Ovary (tissue), 9 donors: ENCODE data around the gene LRRC49. TPM values are rescaled to one million over a fixed set of nuclear protein-coding genes. Genes with fewer than 3 reads are reported as not detected.

Experiments
- DNase-seq, 5 donors: peaks; one replicate each; pipeline ENCODE4 v3.0.0-alpha.2; 2019 to 2020
- H3K27ac ChIP-seq, 2 donors: fragments of 200-600 bp; one replicate each; pipeline versions ENCODE4 v1.5.1 to v1.8.0; 2019 to 2022
- H3K27me3 ChIP-seq: fragments of 200-600 bp; one replicate; pipeline ENCODE4 v1.8.0; 2022
- H3K36me3 ChIP-seq: fragments of 200-600 bp; sonication (generic); one replicate; pipeline ENCODE4 v1.5.1; 2019
- H3K4me1 ChIP-seq: one replicate; pipeline ENCODE4 v1.8.1; 2013; ENCODE audit warnings: mild to moderate bottlenecking, moderate library complexity; ENCODE audit not compliant: insufficient read depth
- H3K4me3 ChIP-seq: fragments of 200-600 bp; sonication (generic); one replicate; pipeline ENCODE4 v1.5.1; 2017
- H3K9me3 ChIP-seq, 2 donors: fragments of 200-600 bp in 1 of 2; sonication (generic) in 1 of 2; one replicate each; pipeline versions ENCODE4 v1.5.1 to v1.8.1; 2013 to 2019; ENCODE audit warnings: mild to moderate bottlenecking in 1 of 2, moderate library complexity in 1 of 2
- CTCF ChIP-seq, 3 donors: fragments of 450-650 bp in 2 of 3; fragments of 200-600 bp in 1 of 3; IDR thresholded peaks; one replicate each; pipeline versions ENCODE4 v1.5.1 to v1.8.0; 2016 to 2022; ENCODE audit warnings: antibody characterized with exemption in 3 of 3, mild to moderate bottlenecking in 1 of 3
- EP300 ChIP-seq: sonication (generic); formaldehyde crosslinking; IDR thresholded peaks from one replicate; pipeline ENCODE4 v1.6.1; 2017; ENCODE audit warnings: antibody characterized with exemption
- POLR2A ChIP-seq: fragments of 450-650 bp; IDR thresholded peaks from one replicate; pipeline ENCODE4 v1.6.1; 2017; ENCODE audit warnings: antibody characterized with exemption, mild to moderate bottlenecking, moderate library complexity
- WGBS, 3 donors: extraction: QIAGEN DNeasy Blood & Tissue Kit in 1 of 3; methylation state at CpG; one replicate each; pipeline versions ENCODE4 v1.1.5 to v1.1.7; 2013 to 2017; 5-methylcytosine and 5-hydroxymethylcytosine counted together
- intact Hi-C, 4 donors: fragments of 100-400 bp; cut with DNase I; formaldehyde crosslinking; loops; one replicate each; pipeline versions ENCODE4 v1.11.0 to v1.15.1; 2022 to 2023
- polyA plus RNA-seq, 2 donors: library from polyadenylated mRNA; stranded (reverse); fragments of 200-250 nt in 1 of 2; fragments of 350-450 nt in 1 of 2; fragmentation: Illumina TruSeq in 1 of 2; extraction: RNeasy Lipid Tissue Mini Kit (QIAGEN cat#74804) in 1 of 2; gene quantifications; one replicate each; pipeline ENCODE4 v1.2.3, GENCODE V29; 2013 to 2014
- total RNA-seq, 7 donors: library from RNA; depleted of rRNA in 2 of 7; stranded (reverse); fragments of >200 nt in 2 of 7; fragmentation: NEBNext Ultra II Directional in 3 of 7; extraction: Animal tissue kit (Norgen Biotek cat#: 25700) in 3 of 7; gene quantifications; one replicate each; pipeline versions ENCODE4 v1.1.0 to v1.2.4, GENCODE V29; 2016 to 2023
- donor health status: DM: no; HTN: no; CAD: no; lungs with moderate emphysema.
- donor health status: DM: no; HTN: no; CAD: no.
- donor health status: Bipolar disorder and iron deficiency.
- donor health status: DM: yes; HTN: yes; CAD: no.
- donor health status: DM: no; HTN: no; CAD: no.
- donor health status: DM: yes; HTN: yes; CAD: no.

LRRC49 gene
- total and polyA plus RNA-seq, 9 donors = 11.9 to 34.6 (median 16.1) TPM

GRCh38 chr15:70852501-70853317, 39.9 kb upstream of the LRRC49 start:
- Histone ChIP-seq H3K4me3 (peak overlapping the region; percentile 83), H3K27me3 (no peaks in the 10 kb centered on the region), H3K4me1 (peaks cover 7% of the 10 kb centered on the region), H3K27ac (peak overlapping the region; percentile 87 to 97), H3K36me3 (no peaks in the 10 kb centered on the region), H3K9me3 (no peaks in the 10 kb centered on the region)
- DNase-seq = no peak
- TF ChIP-seq POLR2A (no peak), CTCF (IDR thresholded peaks at IDR 0.05) (no peak), EP300 (no peak)
- intact Hi-C loops = no loop called here
- WGBS, 3 donors = 34 to 40% (median 36%) methylated on average over 11 of the region's 11 CpGs

- peak overlapping the region; percentile 87 to 97 for H3K27ac ChIP-seq
- H3K36me3 ChIP-seq = no peaks in the 10 kb centered on the region
- peak; percentile 39 to 70 (median 64) for DNase-seq
- H3K27me3 ChIP-seq = no peaks in the 10 kb centered on the region
- intact Hi-C loops = no loop called here
- no peaks in the 10 kb centered on the region for H3K9me3 ChIP-seq
- peaks cover 7% of the 10 kb centered on the region for H3K4me1 ChIP-seq
- WGBS, 3 donors = 1 to 4% (median 1%) methylated on average over 25 to 54 of the region's 54 CpGs
- H3K4me3 ChIP-seq = peak overlapping the region; percentile 83
- no peak for TF ChIP-seq CTCF (IDR thresholded peaks at IDR 0.05)
- no peak for TF ChIP-seq POLR2A
- no peak for TF ChIP-seq EP300
These were observed 39.2 kb upstream of the LRRC49 start for GRCh38 chr15:70853318-70853972.

- peak within 1 kb of the TSS; percentile 87 to 97 for H3K27ac ChIP-seq
- 1 to 2% (median 1%) methylated on average over 23 to 78 of the region's 78 CpGs for WGBS, 3 donors
- intact Hi-C loops = no loop called here
- peak within 1 kb of the TSS; percentile 83 for H3K4me3 ChIP-seq
- peak; percentile 66 to 80 (median 75) for DNase-seq
- H3K9me3 ChIP-seq = no peaks in the 10 kb centered on the region
- no peaks in the 10 kb centered on the region for H3K27me3 ChIP-seq
- peaks cover 11% of the 10 kb centered on the region for H3K4me1 ChIP-seq
- H3K36me3 ChIP-seq = no peaks in the 10 kb centered on the region
- TF ChIP-seq POLR2A (peak; percentile 64), EP300 (peak; percentile 3), CTCF (IDR thresholded peaks at IDR 0.05) (no peak)
These were observed 38.5 kb upstream of the LRRC49 start, which contains the start of gene LARP6 for GRCh38 chr15:70853973-70854665. TSS of gene LARP6 (minus strand) at chr15:70854157. CDS start at chr15:70854088, 69 bp downstream.

- Histone ChIP-seq H3K27me3 (no peaks in the 10 kb centered on the region), H3K9me3 (no peaks in the 10 kb centered on the region), H3K36me3 (no peaks in the 10 kb centered on the region), H3K4me3 (peak overlapping the region; percentile 83), H3K27ac (peak overlapping the region; percentile 87 to 97), H3K4me1 (peaks cover 13% of the 10 kb centered on the region)
- TF ChIP-seq POLR2A (no peak), CTCF (IDR thresholded peaks at IDR 0.05) (no peak), EP300 (no peak)
- peak in 1 of 5 donors; percentile 52 for DNase-seq
- WGBS, 3 donors = 26 to 46% (median 28%) methylated on average over 4 of the region's 4 CpGs
- intact Hi-C loops = no loop called here
These were observed 38.0 kb upstream of the LRRC49 start for GRCh38 chr15:70854666-70854976.
